HG03139 (cell line): ENCODE data around the gene PSAPL1.

Experiments
- ATAC-seq: cut with Tn5 transposase; IDR thresholded peaks from one replicate; pipeline ENCODE4 v1.9.1; 2021; ENCODE audit not compliant: unreplicated experiment

Gene PSAPL1

GRCh38 chr4:7383266-7383665 lies 51.5 kb downstream of the PSAPL1 start:
- no peak for ATAC-seq

- ATAC-seq = no peak
Measured at GRCh38 chr4:7382634-7383014, 52.1 kb downstream of the PSAPL1 start.

- ATAC-seq = no peak
Measured at GRCh38 chr4:7381890-7382633, 52.7 kb downstream of the PSAPL1 start.

- no peak for ATAC-seq
Measured at GRCh38 chr4:7381221-7381889, 53.4 kb downstream of the PSAPL1 start.
